ENCODE measurements around the gene DAND5. TPM values are rescaled to one million over a fixed set of nuclear protein-coding genes. Genes with fewer than 3 reads are reported as not detected.

The DAND5 gene
- total and polyA plus RNA-seq, 12 donors, result 0.71 to 14.4 (median 9.7) TPM

DNA sequence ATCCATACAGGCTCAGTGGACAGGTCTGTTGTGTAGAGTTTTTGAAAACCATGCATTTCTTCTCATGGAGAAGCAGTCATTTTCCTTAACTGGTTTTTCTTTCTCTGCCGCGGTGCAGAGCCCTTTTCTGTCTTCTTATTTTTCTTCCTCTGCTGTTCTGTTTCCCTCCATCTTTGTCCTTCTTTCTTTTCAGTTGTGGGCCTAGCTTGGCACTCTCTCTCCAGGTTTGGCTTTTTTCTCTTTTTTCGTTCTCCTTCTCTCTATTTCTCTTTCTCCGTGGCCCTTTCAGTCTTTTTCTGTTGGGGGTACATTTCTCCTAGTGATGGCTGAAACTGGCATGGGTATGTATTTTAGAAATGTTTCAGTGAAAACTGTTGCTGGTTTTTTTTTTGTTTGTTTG lies 50.0 kb downstream of the DAND5 start:
- Histone ChIP-seq H3K36me3 (no peaks in the 10 kb centered on the region), H3K4me1 (peaks cover 49 to 99% (median 87%) of the 10 kb centered on the region in 9 donors), H3K4me3 (no peak overlapping the region), H3K27ac (peak overlapping the region; percentile 79 to 96 (median 88)), H3K27me3 (peaks cover 0 to 17% (median 0%) of the 10 kb centered on the region in 7 donors), H3K9me3 (no peaks in the 10 kb centered on the region)
- 77 to 78% methylated on average over 4 of the region's 4 CpGs for WGBS, 2 donors
- intact Hi-C loops (cut with DNase I), result loop anchor here in 1 of 10 donors (5.0 kb wide), 1 partner anchor 43 kb away; no protein-coding TSS in a partner anchor
- ATAC-seq (no peak), DNase-seq (no peak)
- TF ChIP-seq, protein P1, sequence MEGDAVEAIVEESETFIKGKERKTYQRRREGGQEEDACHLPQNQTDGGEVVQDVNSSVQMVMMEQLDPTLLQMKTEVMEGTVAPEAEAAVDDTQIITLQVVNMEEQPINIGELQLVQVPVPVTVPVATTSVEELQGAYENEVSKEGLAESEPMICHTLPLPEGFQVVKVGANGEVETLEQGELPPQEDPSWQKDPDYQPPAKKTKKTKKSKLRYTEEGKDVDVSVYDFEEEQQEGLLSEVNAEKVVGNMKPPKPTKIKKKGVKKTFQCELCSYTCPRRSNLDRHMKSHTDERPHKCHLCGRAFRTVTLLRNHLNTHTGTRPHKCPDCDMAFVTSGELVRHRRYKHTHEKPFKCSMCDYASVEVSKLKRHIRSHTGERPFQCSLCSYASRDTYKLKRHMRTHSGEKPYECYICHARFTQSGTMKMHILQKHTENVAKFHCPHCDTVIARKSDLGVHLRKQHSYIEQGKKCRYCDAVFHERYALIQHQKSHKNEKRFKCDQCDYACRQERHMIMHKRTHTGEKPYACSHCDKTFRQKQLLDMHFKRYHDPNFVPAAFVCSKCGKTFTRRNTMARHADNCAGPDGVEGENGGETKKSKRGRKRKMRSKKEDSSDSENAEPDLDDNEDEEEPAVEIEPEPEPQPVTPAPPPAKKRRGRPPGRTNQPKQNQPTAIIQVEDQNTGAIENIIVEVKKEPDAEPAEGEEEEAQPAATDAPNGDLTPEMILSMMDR (IDR thresholded peaks at IDR 0.05), result no peak

DNA sequence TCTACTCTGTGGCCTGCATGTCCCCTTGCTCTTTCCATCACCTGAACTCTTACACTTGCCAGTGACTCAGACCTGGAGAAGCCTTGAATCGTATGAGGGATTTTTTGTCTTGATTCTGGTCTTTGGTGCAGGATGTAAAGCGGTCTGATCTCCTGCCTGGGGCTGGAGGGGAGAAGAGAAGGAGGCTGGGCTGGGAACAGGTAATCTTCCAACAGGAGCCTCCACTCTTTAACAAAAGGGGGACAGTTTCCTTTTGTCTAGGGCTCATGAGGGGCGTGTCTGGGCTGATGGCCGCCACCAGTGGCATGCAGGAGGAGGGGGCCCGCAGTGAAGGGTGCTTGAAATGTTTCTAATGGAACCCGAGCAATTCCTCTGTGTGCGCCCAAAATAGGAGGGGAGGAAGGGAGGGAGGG lies 50.6 kb downstream of the DAND5 start:
- Histone ChIP-seq H3K4me3 (no peak overlapping the region), H3K36me3 (no peaks in the 10 kb centered on the region), H3K4me1 (peaks cover 43 to 99% (median 87%) of the 10 kb centered on the region in 9 donors), H3K27me3 (peaks cover 0 to 17% (median 0%) of the 10 kb centered on the region in 7 donors), H3K27ac (peak overlapping the region; percentile 79 to 96 (median 88)), H3K9me3 (no peaks in the 10 kb centered on the region)
- no peak for DNase-seq
- TF ChIP-seq, protein P1 (IDR thresholded peaks at IDR 0.05), result no peak
- WGBS, 2 donors, result 60 to 74% methylated on average over 7 of the region's 7 CpGs
- ATAC-seq, result no peak
- intact Hi-C loops (cut with DNase I), result loop anchor here in 4 of 10 donors (5.0 kb wide), 2 partner anchors 37 to 42 kb away; no protein-coding TSS in a partner anchor

DNA sequence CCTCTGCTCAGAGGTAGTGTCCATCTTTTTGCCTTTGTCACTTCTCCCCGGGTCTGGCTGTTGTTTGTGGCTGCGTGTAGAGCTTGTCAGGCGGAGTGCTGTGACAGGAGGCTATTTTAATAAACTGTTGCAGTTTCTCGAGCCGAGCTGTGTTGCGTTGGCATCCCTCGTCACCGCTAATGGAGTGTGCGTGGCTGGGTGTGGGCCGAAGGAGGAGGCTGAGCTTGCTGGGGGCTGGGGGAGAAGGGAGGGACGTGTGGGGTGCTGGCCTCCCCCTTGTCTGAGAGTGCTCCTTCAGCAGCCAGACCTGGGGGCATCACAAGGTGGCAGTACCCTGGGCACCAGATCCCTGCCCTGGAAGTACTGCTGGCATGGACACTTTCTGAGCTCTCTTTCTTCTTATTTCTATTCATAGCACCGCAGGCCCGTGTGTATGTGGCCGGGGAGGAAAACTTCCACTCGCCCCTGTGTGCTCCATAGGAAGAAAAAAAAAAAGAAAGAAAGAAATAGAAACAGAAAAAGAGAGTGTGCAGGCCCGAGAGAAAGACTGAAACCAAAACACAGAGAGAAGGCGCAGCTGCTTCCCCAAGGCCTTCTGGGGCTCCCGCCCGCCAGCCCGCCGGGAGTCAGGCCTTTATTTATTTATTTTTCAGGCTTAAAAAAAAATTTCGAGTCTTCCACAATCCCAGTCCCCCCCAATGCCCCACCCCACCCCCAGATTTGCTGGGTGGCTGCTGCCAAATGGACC lies 52.9 kb downstream of the DAND5 start:
- intact Hi-C loops (cut with DNase I), result loop anchor here in 5 of 10 donors (2.0 to 5.0 kb wide), 3 partner anchors 19 to 40 kb away; no protein-coding TSS in a partner anchor
- 6 to 13% methylated on average over 22 of the region's 22 CpGs for WGBS, 2 donors
- H3K27me3 ChIP-seq, result peaks cover 0 to 18% (median 0%) of the 10 kb centered on the region in 7 donors
- peaks cover 40 to 99% (median 89%) of the 10 kb centered on the region in 9 donors for H3K4me1 ChIP-seq
- no peaks in the 10 kb centered on the region for H3K9me3 ChIP-seq
- DNase-seq (peak; percentile 50 to 60), ATAC-seq (peak; percentile 31 to 67 (median 45))
- H3K36me3 ChIP-seq, result peaks cover 0 to 13% (median 0%) of the 10 kb centered on the region in 9 donors
- H3K4me3 ChIP-seq, result peak overlapping the region; percentile 8 to 56 (median 47)
- TF ChIP-seq, protein P1 (IDR thresholded peaks at IDR 0.05), result peak in 2 of 9 donors; percentile 22 to 24
- H3K27ac ChIP-seq, result peak overlapping the region; percentile 84 to 96 (median 90)

DNA sequence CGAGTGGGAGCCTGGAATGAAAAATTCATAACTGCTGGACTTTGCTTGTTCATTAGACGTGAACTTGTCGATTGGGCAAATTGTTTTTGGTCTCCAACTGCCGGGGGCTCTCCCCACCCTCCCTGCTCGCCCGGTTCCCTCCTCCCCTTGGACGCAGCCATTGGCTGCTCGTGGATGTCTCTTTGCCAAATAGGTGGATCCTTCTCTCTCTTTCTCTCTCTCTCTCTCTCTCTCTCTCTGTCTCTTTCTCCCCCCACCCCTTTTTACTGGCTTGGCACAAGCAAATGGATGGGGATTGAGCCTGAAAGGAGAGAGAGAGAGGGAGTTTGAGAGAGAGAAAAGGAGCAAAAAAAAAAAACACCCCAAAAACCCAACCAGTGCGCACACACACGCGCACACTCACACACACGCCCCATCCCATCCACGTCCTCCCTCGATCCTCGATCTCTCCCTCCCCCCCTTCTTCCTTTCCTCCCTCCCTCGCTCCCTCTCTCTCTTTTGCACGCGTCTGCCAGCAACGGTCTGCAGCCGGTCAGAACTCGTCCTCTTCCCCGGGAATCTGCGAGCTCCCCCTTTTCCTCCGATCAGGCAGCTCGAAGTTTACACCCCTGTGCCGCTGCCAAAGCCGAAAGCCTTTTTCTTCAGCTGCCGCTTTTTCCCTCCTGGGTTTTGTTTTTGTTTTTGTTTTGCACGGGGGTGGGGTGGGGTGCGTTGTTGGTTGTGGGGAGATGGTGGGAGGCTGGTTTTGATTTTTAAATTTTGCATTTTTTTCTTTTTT lies 53.7 kb downstream of the DAND5 start:
- H3K4me1 ChIP-seq, result peaks cover 37 to 99% (median 89%) of the 10 kb centered on the region in 9 donors
- intact Hi-C loops (cut with DNase I), result loop anchor here in 5 of 10 donors (2.0 to 5.0 kb wide), 3 partner anchors 20 to 39 kb away; no protein-coding TSS in a partner anchor
- H3K4me3 ChIP-seq, result peak overlapping the region; percentile 8 to 56 (median 47)
- 1 to 2% methylated on average over 30 of the region's 30 CpGs for WGBS, 2 donors
- ATAC-seq (peak; percentile 81 to 93 (median 88)), DNase-seq (peak; percentile 82 to 89)
- H3K9me3 ChIP-seq, result no peaks in the 10 kb centered on the region
- peaks cover 0 to 18% (median 0%) of the 10 kb centered on the region in 7 donors for H3K27me3 ChIP-seq
- TF ChIP-seq, protein P1 (IDR thresholded peaks at IDR 0.05), result no peak
- H3K36me3 ChIP-seq, result peaks cover 0 to 20% (median 0%) of the 10 kb centered on the region in 9 donors
- peak overlapping the region; percentile 84 to 96 (median 90) for H3K27ac ChIP-seq
